HG03066 (cell line): ENCODE results near the gene SMARCD1.

ENCODE experiments used
- ATAC-seq: cut with Tn5 transposase; IDR thresholded peaks from one replicate; pipeline ENCODE4 v1.9.1; 2021; ENCODE audit warnings: low read depth; ENCODE audit not compliant: unreplicated experiment

Gene SMARCD1

DNA sequence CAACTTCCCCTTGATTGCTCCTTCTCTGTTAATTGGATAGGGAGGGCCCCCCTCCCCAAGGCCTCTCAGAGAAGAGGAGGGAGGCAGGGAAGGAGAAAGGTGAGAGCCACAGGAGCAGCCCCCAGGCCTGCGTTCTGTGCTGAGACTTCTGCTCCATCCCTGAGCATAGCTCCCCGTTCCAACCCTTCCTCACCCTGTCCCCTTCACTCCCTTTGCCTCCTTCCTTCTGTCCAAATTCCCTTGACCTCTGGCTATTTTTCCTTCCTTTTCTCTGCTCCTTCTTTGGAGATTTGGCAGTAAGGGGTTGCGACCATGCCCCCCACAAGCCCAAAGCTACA is 28.5 kb upstream of the SMARCD1 start:
- no peak for ATAC-seq

DNA sequence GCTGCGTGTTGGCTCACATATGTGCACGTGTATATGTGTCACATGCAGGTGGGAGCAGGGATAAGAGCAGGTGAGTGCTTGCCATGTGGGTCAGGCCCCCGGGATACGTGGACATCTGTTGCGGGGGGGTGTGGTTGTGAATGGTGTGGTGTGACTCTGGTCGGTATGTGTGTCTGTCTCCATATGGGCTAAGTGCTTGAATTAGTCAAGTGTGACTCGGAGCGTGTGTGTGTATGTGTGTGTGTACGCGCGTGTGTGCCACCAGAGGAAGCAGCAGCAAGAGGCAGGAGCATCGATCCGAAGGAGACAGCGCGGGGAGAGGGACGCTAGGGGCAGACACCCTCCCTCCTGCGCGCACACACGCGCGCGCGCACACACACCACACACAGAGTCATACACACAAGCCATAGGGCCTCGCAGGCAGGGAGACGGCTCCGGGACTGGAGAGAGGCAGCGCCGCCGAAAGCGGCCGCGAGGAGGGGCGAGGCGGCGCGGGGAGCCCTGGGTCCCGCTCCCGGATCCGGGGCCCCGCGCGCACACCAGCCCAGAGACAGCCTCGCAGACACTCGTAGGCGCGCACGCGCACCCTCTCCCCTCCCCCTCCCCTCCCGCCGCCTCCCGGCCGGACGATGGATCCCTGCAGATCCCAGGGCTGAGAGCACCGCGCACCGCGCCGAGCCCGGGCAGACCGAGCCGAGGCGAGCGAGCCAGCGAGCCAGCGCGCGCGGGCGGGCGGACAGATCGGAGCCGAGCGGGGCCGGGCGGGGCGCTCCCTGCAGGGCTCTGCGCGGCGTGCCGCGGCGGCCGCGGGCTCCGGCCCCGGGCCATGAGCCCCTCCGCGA is 27.9 kb upstream of the SMARCD1 start, which contains the start of gene ASIC1:
Gene ASIC1, plus strand, starts transcription at position 597 of the 842 bp plus-strand sequence. CDS start 1,171 bp downstream, outside the sequence.
- no peak for ATAC-seq

DNA sequence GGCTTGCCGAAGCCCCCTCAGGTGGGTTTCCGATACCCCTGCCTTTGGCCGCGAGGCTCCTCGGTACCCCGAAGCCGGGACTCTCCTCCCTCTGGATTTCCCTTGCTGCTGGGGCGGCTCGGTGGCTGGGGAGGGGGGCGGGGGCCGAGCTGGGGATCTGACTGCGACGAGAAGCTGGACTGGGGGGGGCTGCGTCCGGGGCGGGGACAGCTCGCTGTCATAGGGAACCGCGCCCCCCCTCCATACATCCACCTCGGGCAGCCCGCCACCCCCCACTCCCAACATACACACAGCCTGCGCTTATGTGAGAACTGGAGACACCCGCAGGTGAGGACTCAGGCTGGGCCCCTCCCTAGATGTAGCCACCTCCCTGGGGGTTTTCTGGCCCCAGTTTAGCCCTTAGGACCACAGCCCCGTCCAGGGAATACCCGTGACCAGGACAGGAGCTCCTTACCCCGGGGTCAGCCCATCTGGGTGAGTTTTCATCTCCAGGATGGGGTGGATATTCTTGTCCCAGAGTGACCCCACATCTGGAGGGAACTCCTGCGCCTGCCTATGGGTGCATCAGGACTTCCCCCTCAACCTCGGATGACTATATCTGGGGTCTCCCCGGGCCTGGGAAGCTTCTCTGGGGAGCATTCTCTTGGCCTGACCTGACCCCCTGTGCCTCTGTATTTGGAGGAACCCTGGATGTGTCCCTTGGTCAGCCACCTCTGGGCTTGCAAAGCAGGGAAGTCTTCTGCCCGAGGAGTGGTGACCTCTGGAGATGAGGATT is 27.1 kb upstream of the SMARCD1 start:
- no peak for ATAC-seq

DNA sequence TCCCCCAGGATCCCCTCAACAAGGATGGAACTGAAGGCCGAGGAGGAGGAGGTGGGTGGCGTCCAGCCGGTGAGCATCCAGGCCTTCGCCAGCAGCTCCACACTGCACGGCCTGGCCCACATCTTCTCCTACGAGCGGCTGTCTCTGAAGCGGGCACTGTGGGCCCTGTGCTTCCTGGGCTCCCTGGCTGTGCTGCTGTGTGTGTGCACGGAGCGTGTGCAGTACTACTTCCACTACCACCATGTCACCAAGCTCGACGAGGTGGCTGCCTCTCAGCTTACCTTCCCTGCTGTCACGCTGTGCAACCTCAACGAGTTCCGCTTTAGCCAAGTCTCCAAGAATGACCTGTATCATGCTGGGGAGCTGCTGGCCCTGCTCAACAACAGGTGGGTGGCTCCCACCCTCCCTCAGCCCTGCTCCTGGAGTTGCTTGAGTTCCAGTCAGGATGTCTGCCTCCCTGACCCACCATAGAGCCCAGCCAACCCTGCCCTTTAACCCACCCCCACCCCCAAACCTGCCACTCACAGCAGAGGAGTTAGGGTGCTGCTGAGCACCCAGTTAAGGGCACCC is 26.3 kb upstream of the SMARCD1 start:
- no peak for ATAC-seq

DNA sequence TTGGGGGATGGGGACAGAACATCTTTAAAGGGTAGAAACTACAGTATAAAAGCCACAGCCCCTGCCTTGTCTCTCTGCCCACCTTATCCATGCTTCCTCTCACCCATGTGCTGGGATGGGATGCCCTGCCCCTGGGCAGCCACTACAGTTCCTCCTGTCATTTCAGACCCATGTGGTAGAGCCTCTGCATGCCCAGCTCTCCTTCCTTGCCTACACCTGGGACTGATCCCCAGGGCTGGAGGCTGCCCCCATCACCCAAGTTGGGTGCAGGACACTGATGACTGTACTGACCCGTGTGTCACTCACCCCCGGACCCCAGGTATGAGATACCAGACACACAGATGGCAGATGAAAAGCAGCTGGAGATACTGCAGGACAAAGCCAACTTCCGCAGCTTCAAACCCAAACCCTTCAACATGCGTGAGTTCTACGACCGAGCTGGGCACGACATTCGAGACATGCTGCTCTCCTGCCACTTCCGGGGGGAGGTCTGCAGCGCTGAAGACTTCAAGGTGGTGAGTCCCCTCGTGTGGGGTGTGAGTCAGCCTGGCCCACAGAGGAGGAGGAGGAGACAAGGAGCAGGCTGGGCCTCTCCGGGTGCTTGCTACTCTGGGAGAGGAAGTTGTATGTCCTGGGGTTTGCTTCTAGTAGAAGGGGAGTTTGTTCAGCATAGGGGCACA is 25.6 kb upstream of the SMARCD1 start:
- ATAC-seq = no peak

DNA sequence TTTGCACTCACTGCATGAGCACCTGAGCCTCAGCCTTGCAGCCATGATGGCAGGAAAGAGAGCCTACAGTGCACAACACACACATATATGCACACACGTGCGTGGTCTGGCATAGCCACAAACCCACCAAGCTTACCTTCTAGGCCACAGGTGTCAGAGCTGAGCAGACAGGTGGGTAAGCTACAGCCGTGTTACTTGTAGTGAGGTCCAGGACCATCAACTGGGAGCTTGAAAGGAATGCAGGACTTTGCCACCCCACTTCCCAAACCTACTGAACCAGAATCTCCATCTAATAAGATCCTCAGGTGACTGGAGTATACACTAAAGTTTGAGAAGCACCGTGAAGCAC is 25.0 kb upstream of the SMARCD1 start:
- ATAC-seq = no peak

DNA sequence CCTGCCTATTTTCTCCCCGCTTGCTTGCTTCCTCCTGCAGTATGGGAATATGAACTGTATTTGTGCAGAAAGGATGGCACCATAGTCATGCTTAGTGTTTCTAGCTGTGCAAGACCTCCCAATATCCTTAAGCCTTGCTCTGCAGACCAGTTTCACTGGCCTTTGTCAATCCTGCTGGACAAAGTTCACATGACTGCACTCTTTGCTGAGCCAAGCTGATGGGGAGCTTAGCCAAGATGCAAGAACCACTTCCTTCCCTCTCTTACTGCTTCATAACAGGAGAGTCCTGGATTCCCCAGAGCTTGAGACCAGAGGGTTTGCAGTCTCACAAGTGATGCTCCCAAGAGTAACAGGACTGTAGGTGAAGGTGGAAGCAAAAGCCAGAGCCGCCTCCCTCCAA is 24.0 kb upstream of the SMARCD1 start:
- ATAC-seq = no peak

DNA sequence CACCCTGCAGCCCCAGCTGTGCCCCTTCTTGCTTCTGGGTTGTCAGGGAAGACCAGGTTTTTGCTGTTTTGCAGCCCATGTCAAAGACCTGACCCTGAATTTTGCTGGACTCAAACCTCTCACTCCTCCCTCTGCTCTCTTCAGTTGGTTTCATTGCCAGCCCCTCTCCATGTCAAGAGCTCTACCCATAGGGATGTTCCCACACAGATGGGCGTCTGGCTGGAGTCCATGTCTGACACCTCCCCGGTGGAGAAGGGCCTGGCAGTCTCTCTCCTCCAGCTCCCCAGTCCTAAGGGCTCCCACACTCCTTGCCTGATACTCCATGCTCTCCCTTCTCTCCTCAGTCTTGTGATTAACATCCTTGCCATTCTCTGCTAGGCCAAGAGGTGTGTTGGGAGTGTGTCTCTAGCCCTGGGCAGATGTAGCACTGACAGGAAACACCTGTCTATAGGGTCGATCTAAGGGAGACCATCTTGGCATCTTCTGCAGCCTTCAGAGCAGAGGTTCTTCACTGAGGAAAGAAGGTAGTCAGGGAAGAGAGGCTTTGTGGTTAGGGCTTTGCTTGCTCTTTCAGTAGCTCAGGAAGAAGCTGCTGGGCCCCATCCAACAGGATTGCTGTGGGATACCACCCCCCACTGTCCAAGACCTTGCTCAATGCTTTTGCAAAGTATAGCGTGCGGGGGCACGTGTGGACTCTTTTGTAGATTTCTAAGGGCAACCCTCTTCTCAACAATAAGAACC is 23.0 kb upstream of the SMARCD1 start:
- no peak for ATAC-seq

DNA sequence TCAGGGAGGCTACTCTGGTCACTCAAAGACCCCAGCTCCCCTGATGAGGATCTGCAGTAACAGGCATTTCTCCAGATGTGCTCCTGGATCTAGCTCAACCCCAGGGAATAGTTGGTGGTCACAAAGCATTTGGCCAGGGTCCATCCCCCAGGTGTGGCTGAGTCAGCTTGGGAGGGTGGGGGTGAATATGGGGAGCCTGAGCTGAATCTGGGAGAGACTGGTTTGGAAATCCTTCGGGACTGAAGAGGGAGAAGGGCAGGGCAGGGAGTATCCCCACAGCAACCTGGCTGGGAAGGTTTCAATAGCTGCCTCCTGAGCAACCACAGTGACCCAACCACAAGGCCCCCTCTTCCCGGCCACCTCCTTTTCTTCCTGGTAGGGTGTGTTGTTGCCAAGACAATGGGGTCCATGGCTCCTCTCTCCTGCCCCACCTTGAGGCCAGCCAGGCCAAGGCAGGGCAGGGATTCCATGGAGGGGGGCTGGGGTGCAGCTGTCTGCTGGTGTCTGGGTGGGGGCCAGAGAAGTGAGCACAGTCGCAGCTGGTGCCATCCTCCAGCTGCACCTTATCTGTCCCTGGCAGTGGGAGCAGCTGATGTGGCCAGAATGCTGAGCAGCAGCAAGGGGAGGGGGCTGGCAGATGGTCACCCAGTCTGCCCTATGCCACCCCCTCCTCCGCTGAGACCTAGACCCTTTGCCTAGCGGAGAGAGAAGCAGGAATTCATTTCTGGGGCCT is 22.2 kb upstream of the SMARCD1 start:
- no peak for ATAC-seq

DNA sequence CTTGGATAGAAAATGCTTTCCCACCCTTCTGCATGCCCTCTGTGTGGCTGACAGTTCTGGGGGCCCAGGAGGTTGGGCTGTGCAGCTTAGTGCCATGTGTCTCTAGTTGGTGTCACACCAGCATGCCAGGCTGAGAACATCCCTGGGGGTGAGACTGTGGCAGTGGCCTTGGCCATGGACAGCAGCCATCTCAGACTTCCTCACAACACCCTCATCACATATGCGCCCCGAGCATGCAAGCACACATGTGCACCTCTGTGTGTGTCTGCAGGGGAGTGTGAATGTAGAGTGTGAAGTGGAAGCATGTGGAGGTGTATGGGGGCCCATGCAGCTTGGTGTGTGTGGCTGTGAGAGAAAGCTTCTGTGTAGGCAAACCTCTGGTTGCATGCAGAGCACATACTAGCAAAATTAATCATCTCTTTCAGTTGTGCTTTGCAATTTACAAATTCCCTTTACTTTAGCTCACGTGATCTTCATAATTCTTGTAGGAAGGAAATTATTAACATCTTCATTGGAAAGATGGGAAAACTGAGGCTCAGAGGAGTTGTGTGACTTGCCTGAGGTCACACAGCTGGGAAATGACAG is 19.3 kb upstream of the SMARCD1 start:
- ATAC-seq = no peak

DNA sequence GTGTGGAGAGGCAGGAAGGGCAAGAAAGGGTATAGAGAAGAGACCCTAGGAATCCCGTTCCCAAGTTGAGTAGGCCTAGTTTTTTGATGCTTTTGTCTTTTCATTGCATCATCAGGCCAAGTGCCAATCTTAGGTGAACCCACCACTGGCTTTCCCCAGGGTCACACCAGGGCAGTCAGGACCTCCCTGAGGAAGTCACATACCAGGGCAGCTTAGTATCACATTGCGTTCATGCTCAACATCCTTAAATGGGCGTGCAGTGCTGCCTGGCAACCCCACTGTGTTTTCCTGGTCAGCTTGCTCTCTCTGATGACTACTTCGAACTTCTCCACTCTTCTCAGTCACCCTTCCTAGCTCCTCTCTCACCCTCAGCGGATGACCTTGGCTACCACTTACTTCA is 18.7 kb upstream of the SMARCD1 start:
- no peak for ATAC-seq

DNA sequence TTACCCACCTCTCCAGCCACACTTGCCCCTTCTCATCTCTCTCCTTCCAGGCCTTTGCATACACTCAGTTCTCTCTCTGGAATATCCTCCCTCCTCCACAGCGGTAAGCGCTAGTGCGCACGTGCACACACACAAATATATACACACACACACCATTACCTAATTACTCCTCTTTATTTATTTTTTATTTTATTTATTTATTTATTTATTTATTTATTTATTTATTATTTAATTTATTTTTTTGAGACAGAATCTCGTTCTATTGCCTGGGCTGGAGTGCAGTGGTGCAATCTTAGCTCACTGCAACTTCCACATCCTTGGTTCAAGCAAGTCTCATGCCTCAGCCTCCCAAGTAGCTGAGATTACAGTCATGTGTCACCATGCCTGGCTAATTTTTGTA is 16.1 kb upstream of the SMARCD1 start:
- no peak for ATAC-seq

DNA sequence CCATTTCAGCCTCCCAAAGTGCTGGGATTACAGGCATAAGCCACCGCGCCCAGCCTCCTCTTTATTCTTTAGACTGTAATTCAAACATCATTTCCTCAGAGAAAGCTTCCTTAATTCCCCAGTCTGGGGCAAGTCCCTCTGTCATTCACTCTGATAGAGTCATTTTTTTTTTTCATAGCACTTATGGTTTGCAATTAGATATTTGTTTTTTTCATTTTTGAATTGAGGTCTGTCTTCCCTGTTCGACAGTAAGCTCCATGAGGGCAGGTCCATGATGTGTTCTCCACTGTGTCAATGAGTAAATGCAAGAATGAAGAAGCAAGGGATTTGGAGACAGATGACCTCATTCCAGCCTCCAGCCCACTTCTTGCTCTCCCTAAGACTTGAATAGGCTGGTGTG is 15.6 kb upstream of the SMARCD1 start:
- ATAC-seq = no peak

DNA sequence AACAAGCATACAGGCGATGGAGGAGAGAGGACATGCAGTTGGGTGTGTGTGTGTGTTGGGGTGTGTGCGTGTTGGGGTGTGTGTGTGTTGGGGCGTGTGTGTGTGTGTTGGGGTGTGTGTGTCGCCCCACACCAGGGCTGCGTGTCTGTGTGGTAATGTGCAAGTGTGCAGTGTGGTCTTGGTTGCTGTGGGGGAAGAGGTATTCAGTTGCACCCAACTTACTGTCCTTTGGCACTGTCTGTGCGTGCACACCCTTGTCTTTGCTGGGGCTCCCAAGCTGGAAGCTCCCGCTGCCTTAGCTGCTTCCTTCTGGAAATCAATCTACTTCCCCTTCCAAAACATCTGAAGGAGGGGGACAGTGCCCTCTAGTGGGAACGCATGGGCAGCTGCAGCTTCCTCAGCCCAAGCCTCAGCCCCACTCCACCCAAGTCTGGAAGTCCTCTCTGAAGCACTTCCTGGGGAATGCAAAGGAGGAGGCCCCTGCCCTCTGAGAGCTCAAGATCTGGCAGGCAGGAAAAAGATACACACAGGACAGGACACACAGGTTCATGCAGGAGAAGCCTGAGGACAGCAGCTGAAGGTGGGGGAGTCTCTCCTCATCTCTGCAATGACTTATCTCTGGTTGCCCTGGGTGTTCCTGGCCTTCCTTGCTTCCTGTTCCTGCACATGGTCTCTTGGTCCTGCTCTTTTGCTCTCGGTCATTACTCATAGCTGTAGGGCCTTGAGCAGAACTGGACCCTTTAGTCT is 14.7 kb upstream of the SMARCD1 start:
- ATAC-seq = no peak

DNA sequence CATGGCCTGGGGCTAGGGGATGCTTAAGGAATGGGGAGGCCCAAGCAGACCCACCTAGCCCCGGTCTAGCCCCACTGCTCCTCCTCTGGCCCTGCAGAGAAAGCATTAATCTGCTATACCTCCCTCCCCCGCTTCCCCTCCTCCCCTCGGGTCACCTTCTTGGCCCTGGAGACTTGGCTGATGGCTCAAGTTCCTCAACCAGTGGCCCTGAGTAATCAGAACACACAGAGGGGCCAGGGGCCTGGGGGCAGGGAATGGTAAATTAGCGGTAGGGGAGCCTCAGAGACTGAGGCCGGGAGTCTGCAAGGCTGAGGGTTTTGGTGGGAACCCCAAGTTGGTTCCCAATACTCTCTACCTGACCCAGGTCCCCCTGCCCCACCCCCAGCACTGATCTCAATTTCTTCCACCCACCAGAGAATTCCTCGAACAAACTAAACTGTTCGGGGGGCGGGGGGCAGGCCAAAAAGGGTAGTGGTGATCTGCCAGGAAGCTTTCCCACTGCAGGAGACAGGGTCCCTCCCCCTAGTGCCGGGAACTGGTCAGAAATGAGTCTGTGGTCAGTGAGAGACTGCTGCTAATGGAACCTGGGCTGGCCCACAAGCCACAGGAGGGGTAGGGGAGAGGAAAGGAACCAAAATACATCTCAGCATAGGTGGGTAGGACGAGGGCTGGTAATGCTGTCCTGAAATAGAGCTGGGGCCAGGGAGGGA is 12.8 kb upstream of the SMARCD1 start:
- no peak for ATAC-seq

DNA sequence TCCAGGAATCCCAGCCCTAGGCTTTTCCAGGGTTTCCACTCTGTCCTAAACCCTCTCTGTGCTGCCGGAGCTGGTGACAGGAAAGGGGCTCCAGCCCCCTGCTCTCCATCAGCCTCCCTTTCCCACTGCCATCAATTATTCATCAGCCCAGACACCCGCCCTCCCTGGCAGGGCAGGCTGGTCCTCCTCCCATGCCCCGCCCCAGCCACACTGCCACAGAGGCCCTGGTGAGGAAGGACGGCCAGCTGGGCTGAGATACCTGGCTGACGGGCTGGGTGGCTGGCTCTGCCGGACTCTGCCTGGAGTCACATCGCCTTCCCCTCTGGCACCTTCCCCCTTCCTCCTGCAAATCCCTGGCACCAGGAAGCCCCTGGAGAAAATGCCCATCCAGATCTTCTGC is 11.9 kb upstream of the SMARCD1 start:
- no peak for ATAC-seq

DNA sequence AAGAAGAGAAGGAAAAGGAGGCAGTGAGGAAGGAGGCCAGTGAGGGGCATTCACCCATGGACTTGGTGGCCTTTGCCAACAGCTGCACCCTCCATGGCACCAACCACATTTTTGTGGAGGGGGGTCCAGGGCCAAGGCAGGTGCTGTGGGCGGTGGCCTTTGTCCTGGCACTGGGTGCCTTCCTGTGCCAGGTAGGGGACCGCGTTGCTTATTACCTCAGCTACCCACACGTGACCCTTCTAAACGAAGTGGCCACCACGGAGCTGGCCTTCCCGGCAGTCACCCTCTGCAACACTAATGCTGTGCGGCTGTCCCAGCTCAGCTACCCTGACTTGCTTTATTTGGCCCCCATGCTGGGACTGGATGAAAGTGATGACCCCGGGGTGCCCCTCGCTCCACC is 11.4 kb upstream of the SMARCD1 start:
- ATAC-seq = no peak
